ENCODE measurements around the gene OSBPL10. TPM values are rescaled to one million over a fixed set of nuclear protein-coding genes. Genes with fewer than 3 reads are reported as not detected.

OSBPL10 gene
- total RNA-seq, 1 experiment from 2014 or later: 2.3 TPM

GRCh38 chr3:31876331-31876730 is 104.7 kb downstream of the OSBPL10 start:
- Histone ChIP-seq H3K9me3 (ENCODE audit: low read depth, low read length, poor library complexity, severe bottlenecking) (no peaks in the 10 kb centered on the region), H3K36me3 (ENCODE audit: insufficient read depth, low read length, poor library complexity, severe bottlenecking) (no peaks in the 10 kb centered on the region), H3K27me3 (replicated peaks; ENCODE audit: insufficient read depth, low read depth, low read length, poor library complexity) (no peaks in the 10 kb centered on the region), H3K27ac (ENCODE audit: low read depth, low read length, poor library complexity, severe bottlenecking) (no peak overlapping the region), H3K4me3 (ENCODE audit: low read depth, low read length, poor library complexity, severe bottlenecking) (no peak overlapping the region), H3K4me1 (ENCODE audit: insufficient read depth, low read length, poor library complexity, severe bottlenecking) (no peaks in the 10 kb centered on the region)
- no peak for DNase-seq (ENCODE audit: low spot score)
- ChIA-PET CTCF (interaction anchor here (0.6 kb wide), 1 partner anchor 47 kb away, joined by 3 read pairs; no protein-coding TSS in a partner anchor), POLR2A (ENCODE audit: low non-redundant PET) (no interaction called here)
- BruUV-seq (replicated peaks): no TSS peak
- TF ChIP-seq CTCF (conservative IDR thresholded peaks at IDR 0.05; ENCODE audit: low read depth, low read length): no peak
- no peak for TF ChIP-seq EZH2 (IDR thresholded peaks at IDR 0.05; ENCODE audit: borderline replicate concordance, low read depth, low read length, poor library complexity, severe bottlenecking)
- intact Hi-C loops (cut with micrococcal nuclease; ENCODE audit: unreplicated experiment): no loop called here

GRCh38 chr3:31875437-31875836 is 105.6 kb downstream of the OSBPL10 start:
- no peak for DNase-seq (ENCODE audit: low spot score)
- ChIA-PET POLR2A (ENCODE audit: low non-redundant PET) (no interaction called here), CTCF (no interaction called here)
- intact Hi-C loops (cut with micrococcal nuclease; ENCODE audit: unreplicated experiment): no loop called here
- TF ChIP-seq CTCF (conservative IDR thresholded peaks at IDR 0.05; ENCODE audit: low read depth, low read length) (no peak), EZH2 (IDR thresholded peaks at IDR 0.05; ENCODE audit: borderline replicate concordance, low read depth, low read length, poor library complexity, severe bottlenecking) (no peak)
- H3K9me3 ChIP-seq (ENCODE audit: low read depth, low read length, poor library complexity, severe bottlenecking): no peaks in the 10 kb centered on the region
- H3K27ac ChIP-seq (ENCODE audit: low read depth, low read length, poor library complexity, severe bottlenecking): no peak overlapping the region
- BruUV-seq (replicated peaks): no TSS peak
- H3K36me3 ChIP-seq (ENCODE audit: insufficient read depth, low read length, poor library complexity, severe bottlenecking): no peaks in the 10 kb centered on the region
- no peaks in the 10 kb centered on the region for H3K27me3 ChIP-seq (replicated peaks; ENCODE audit: insufficient read depth, low read depth, low read length, poor library complexity)
- H3K4me3 ChIP-seq (ENCODE audit: low read depth, low read length, poor library complexity, severe bottlenecking): no peak overlapping the region
- no peaks in the 10 kb centered on the region for H3K4me1 ChIP-seq (ENCODE audit: insufficient read depth, low read length, poor library complexity, severe bottlenecking)

- H3K4me3 ChIP-seq (ENCODE audit: low read depth, low read length, poor library complexity, severe bottlenecking): no peak overlapping the region
- H3K27me3 ChIP-seq (replicated peaks; ENCODE audit: insufficient read depth, low read depth, low read length, poor library complexity): no peaks in the 10 kb centered on the region
- POLR2A ChIA-PET (ENCODE audit: low non-redundant PET): no interaction called here
- DNase-seq (ENCODE audit: low spot score): no peak
- CTCF ChIA-PET: no interaction called here
- no peaks in the 10 kb centered on the region for H3K36me3 ChIP-seq (ENCODE audit: insufficient read depth, low read length, poor library complexity, severe bottlenecking)
- no peak overlapping the region for H3K27ac ChIP-seq (ENCODE audit: low read depth, low read length, poor library complexity, severe bottlenecking)
- H3K9me3 ChIP-seq (ENCODE audit: low read depth, low read length, poor library complexity, severe bottlenecking): no peaks in the 10 kb centered on the region
- intact Hi-C loops (cut with micrococcal nuclease; ENCODE audit: unreplicated experiment): no loop called here
- BruUV-seq (replicated peaks): no TSS peak
- no peaks in the 10 kb centered on the region for H3K4me1 ChIP-seq (ENCODE audit: insufficient read depth, low read length, poor library complexity, severe bottlenecking)
- TF ChIP-seq EZH2 (IDR thresholded peaks at IDR 0.05; ENCODE audit: borderline replicate concordance, low read depth, low read length, poor library complexity, severe bottlenecking): no peak
- TF ChIP-seq CTCF (conservative IDR thresholded peaks at IDR 0.05; ENCODE audit: low read depth, low read length): no peak
Measured at GRCh38 chr3:31873254-31873820, 107.7 kb downstream of the OSBPL10 start.
